Smooth muscle cell (in vitro differentiated cells): ENCODE data around the gene SYNPR. TPM values are rescaled to one million over a fixed set of nuclear protein-coding genes. Genes with fewer than 3 reads are reported as not detected.
"Not testable (repeated sequence)": the region's sequence is repeated elsewhere in the genome, so short reads cannot be mapped to it uniquely, and the experiment has no call there.

ENCODE experiments used
- DNase-seq: peaks from one replicate; lab custom pipeline; 2025; ENCODE audit not compliant: unreplicated experiment; lab: John Stamatoyannopoulos, UW
- H2AFZ ChIP-seq: fragments of 200-600 bp; sonication (generic); 2 replicates; pipeline ENCODE4 v1.6.0; 2016; ENCODE audit warnings: antibody characterized with exemption, low read depth, mild to moderate bottlenecking
- H3F3A ChIP-seq: fragments of 200-600 bp; sonication (generic); 2 replicates; pipeline ENCODE4 v1.6.0; 2017; ENCODE audit warnings: antibody characterized with exemption, low read depth
- H3K27ac ChIP-seq: fragments of 200-600 bp; sonication (generic); 2 replicates; pipeline ENCODE4 v1.5.1; 2016; ENCODE audit warnings: low read depth, mild to moderate bottlenecking
- H3K27me3 ChIP-seq: fragments of 200-600 bp; sonication (generic); 2 replicates; pipeline ENCODE4 v1.6.1; 2016; ENCODE audit warnings: low read depth, mild to moderate bottlenecking
- H3K36me3 ChIP-seq: fragments of 200-600 bp; sonication (generic); 2 replicates; pipeline ENCODE4 v1.5.1; 2016; ENCODE audit warnings: low read depth
- H3K4me1 ChIP-seq: fragments of 200-600 bp; sonication (generic); 2 replicates; pipeline ENCODE4 v1.5.1; 2016; ENCODE audit warnings: low read depth
- H3K4me2 ChIP-seq: fragments of 200-600 bp; sonication (generic); 2 replicates; pipeline ENCODE4 v1.6.0; 2016; ENCODE audit warnings: mild to moderate bottlenecking
- H3K4me3 ChIP-seq: fragments of 200-600 bp; sonication (generic); 2 replicates; pipeline ENCODE4 v1.5.1; 2016; ENCODE audit warnings: mild to moderate bottlenecking
- H3K79me2 ChIP-seq: fragments of 200-600 bp; sonication (generic); 2 replicates; pipeline ENCODE4 v1.6.0; 2016; ENCODE audit warnings: low read depth, mild to moderate bottlenecking
- H3K9ac ChIP-seq: fragments of 200-600 bp; sonication (generic); 2 replicates; pipeline ENCODE4 v1.6.0; 2016; ENCODE audit warnings: low read depth
- H3K9me3 ChIP-seq: fragments of 200-600 bp; sonication (generic); replicated peaks from 2 replicates; pipeline ENCODE4 v1.5.1; 2016; ENCODE audit warnings: low read depth
- H4K20me1 ChIP-seq: fragments of 200-600 bp; sonication (generic); 2 replicates; pipeline ENCODE4 v1.6.0; 2016; ENCODE audit warnings: low read depth
- WGBS: methylation state at CpG from one replicate; pipeline ENCODE4 v1.1.7; 2016; ENCODE audit warnings: low lambda C conversion rate; 5-methylcytosine and 5-hydroxymethylcytosine counted together
- polyA plus RNA-seq: library from polyadenylated mRNA; unstranded; fragments of >200 nt; fragmentation: Nextera tagmentation; extraction: Ambion mirVana; gene quantifications from 2 replicates; pipeline ENCODE4 v1.2.1, GENCODE V29; 2016
- total RNA-seq: library from RNA; depleted of rRNA; stranded (reverse); fragments of >200 nt; gene quantifications from 2 replicates; pipeline ENCODE4 v1.2.3, GENCODE V29; 2014
- TF ChIP-seq, protein P1 (sequence below): fragments of 200-600 bp; sonication (generic); IDR thresholded peaks from 2 replicates; pipeline ENCODE4 v1.5.1; 2017; ENCODE audit warnings: borderline replicate concordance, mild to moderate bottlenecking, antibody characterized with exemption; ENCODE audit not compliant: insufficient read depth, poor library complexity, severe bottlenecking

Gene SYNPR
- total and polyA plus RNA-seq, 2 experiments from 2014 or later = not detected

DNA sequence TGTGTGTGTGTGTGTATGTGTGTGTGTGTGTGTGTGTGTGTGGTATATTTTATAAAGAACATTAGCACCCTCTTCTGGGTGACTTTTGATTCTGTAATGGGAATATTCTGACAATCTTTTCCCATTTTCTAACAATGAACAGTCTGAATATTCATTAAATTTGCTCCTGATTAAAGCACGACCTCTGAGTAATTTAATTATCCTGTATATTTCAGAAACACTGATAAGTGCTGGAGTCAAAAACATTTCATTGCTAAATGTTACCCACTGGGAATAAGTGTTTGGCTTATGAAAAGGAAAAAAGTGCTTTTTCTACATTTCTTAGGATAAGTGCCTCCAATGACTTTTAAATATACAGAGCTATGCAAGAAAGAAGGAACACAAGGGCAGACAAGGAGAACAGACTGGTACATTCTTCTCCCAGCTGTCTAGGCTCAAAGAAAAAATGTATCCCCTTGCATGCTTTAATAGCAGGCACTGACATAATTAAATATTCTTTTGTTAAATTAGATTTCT lies 32.3 kb upstream of the SYNPR start:
- Histone ChIP-seq H2AFZ (no peak overlapping the region), H3K4me1 (no peaks in the 10 kb centered on the region), H3K79me2 (no peaks in the 10 kb centered on the region), H3K27me3 (no peaks in the 10 kb centered on the region), H4K20me1 (no peaks in the 10 kb centered on the region), H3K4me3 (no peak overlapping the region), H3K36me3 (no peaks in the 10 kb centered on the region), H3K9ac (no peak overlapping the region), H3K27ac (no peak overlapping the region), H3K9me3 (no peaks in the 10 kb centered on the region), H3F3A (no peaks in the 10 kb centered on the region), H3K4me2 (no peak overlapping the region)
- 54% methylated on average over 1 of the region's 1 CpG for WGBS
- TF ChIP-seq, protein P1, sequence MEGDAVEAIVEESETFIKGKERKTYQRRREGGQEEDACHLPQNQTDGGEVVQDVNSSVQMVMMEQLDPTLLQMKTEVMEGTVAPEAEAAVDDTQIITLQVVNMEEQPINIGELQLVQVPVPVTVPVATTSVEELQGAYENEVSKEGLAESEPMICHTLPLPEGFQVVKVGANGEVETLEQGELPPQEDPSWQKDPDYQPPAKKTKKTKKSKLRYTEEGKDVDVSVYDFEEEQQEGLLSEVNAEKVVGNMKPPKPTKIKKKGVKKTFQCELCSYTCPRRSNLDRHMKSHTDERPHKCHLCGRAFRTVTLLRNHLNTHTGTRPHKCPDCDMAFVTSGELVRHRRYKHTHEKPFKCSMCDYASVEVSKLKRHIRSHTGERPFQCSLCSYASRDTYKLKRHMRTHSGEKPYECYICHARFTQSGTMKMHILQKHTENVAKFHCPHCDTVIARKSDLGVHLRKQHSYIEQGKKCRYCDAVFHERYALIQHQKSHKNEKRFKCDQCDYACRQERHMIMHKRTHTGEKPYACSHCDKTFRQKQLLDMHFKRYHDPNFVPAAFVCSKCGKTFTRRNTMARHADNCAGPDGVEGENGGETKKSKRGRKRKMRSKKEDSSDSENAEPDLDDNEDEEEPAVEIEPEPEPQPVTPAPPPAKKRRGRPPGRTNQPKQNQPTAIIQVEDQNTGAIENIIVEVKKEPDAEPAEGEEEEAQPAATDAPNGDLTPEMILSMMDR = peak; percentile 7
- no peak for DNase-seq

- WGBS = 49% methylated on average over 2 of the region's 2 CpGs
- Histone ChIP-seq H3K9me3 (no peaks in the 10 kb centered on the region), H3K4me3 (no peak overlapping the region), H3K36me3 (no peaks in the 10 kb centered on the region), H4K20me1 (no peaks in the 10 kb centered on the region), H3K9ac (no peak overlapping the region), H3K27ac (no peak overlapping the region), H3K4me1 (no peaks in the 10 kb centered on the region), H3K27me3 (no peaks in the 10 kb centered on the region), H3F3A (no peaks in the 10 kb centered on the region), H2AFZ (no peak overlapping the region), H3K4me2 (no peak overlapping the region), H3K79me2 (no peaks in the 10 kb centered on the region)
- TF ChIP-seq, protein P1 = no peak
- no peak for DNase-seq
These were observed 30.1 kb upstream of the SYNPR start for GRCh38 chr3:63248015-63248414.

GRCh38 chr3:63251499-63251898 lies 26.6 kb upstream of the SYNPR start:
- TF ChIP-seq, protein P1 = no peak
- H3F3A ChIP-seq = no peaks in the 10 kb centered on the region
- H3K9ac ChIP-seq = no peak overlapping the region
- no peak overlapping the region for H3K4me2 ChIP-seq
- no peaks in the 10 kb centered on the region for H3K9me3 ChIP-seq
- H3K36me3 ChIP-seq = no peaks in the 10 kb centered on the region
- DNase-seq = no peak
- no peaks in the 10 kb centered on the region for H4K20me1 ChIP-seq
- 70% methylated on average over 7 of the region's 7 CpGs for WGBS
- H3K4me3 ChIP-seq = no peak overlapping the region
- no peaks in the 10 kb centered on the region for H3K27me3 ChIP-seq
- no peak overlapping the region for H2AFZ ChIP-seq
- H3K4me1 ChIP-seq = no peaks in the 10 kb centered on the region
- no peak overlapping the region for H3K27ac ChIP-seq
- no peaks in the 10 kb centered on the region for H3K79me2 ChIP-seq

- not testable (repeated sequence) for H2AFZ ChIP-seq, H3K4me3 ChIP-seq, H3K27ac ChIP-seq, H4K20me1 ChIP-seq, H3F3A ChIP-seq, H3K4me2 ChIP-seq, H3K36me3 ChIP-seq, H3K9ac ChIP-seq, DNase-seq, H3K4me1 ChIP-seq, H3K9me3 ChIP-seq, H3K27me3 ChIP-seq, H3K79me2 ChIP-seq
- WGBS = 76% methylated on average over 9 of the region's 9 CpGs
These were observed 22.3 kb upstream of the SYNPR start for GRCh38 chr3:63255819-63256218.
